ENCODE data around the gene TTC28.

Gene TTC28

GRCh38 chr22:27988704-27989103 is 690.9 kb downstream of the TTC28 start:
- DNase-seq (no peak), ATAC-seq (no peak)

GRCh38 chr22:27987557-27987956 is 692.1 kb downstream of the TTC28 start:
- DNase-seq (no peak), ATAC-seq (no peak)

- DNase-seq = no peak
- ATAC-seq = no peak
Measured at GRCh38 chr22:27986937-27987336, 692.7 kb downstream of the TTC28 start.

- DNase-seq = no peak
- ATAC-seq = no peak
Measured at GRCh38 chr22:27986459-27986858, 693.2 kb downstream of the TTC28 start.

GRCh38 chr22:27985323-27986275 is 694.0 kb downstream of the TTC28 start:
- no peak for DNase-seq
- ATAC-seq = no peak

GRCh38 chr22:27984723-27985122 is 694.9 kb downstream of the TTC28 start:
- DNase-seq (no peak), ATAC-seq (no peak)

GRCh38 chr22:27984001-27984695 is 695.5 kb downstream of the TTC28 start:
- DNase-seq = no peak
- no peak for ATAC-seq

GRCh38 chr22:27983361-27983791 is 696.3 kb downstream of the TTC28 start:
- no peak for DNase-seq

GRCh38 chr22:27982630-27983180 is 696.9 kb downstream of the TTC28 start:
- no peak for ATAC-seq
- no peak for DNase-seq

More at GRCh38 chr22:27983361-27983791, 696.3 kb downstream of the TTC28 start:
- ATAC-seq = no peak

GRCh38 chr22:27982106-27982505 is 697.5 kb downstream of the TTC28 start:
- no peak for ATAC-seq

GRCh38 chr22:27980424-27981148 is 699.1 kb downstream of the TTC28 start:
- no peak for DNase-seq
- ATAC-seq = no peak

More at GRCh38 chr22:27982106-27982505, 697.5 kb downstream of the TTC28 start:
- no peak for DNase-seq

GRCh38 chr22:27978802-27979201 is 700.8 kb downstream of the TTC28 start:
- ATAC-seq (no peak), DNase-seq (no peak)

GRCh38 chr22:27978317-27978716 is 701.3 kb downstream of the TTC28 start:
- ATAC-seq = no peak
- no peak for DNase-seq

- no peak for ATAC-seq
- no peak for DNase-seq
Measured at GRCh38 chr22:27976586-27976985, 703.1 kb downstream of the TTC28 start.

- DNase-seq = no peak
- ATAC-seq = no peak
Measured at GRCh38 chr22:27975381-27976013, 704.1 kb downstream of the TTC28 start.

GRCh38 chr22:27973846-27974245 is 705.8 kb downstream of the TTC28 start:
- DNase-seq (no peak), ATAC-seq (no peak)

GRCh38 chr22:27972732-27973698 is 706.6 kb downstream of the TTC28 start:
- no peak for ATAC-seq
- no peak for DNase-seq

GRCh38 chr22:27971926-27972325 is 707.7 kb downstream of the TTC28 start:
- ATAC-seq (no peak), DNase-seq (no peak)

GRCh38 chr22:27970596-27971220 is 708.9 kb downstream of the TTC28 start:
- DNase-seq (no peak), ATAC-seq (no peak)

Measured in stimulated activated naive CD8-positive, alpha-beta T cell treated with anti-CD3 and anti-CD28 coated beads, Interleukin-15, Interleukin-2, amounts not matched to agents 100 U/mL and 50 U/mL, for 24 hours (primary cell).